Esophagus squamous epithelium (tissue), 4 donors: ENCODE results near the gene SPATA19.

Experiments used
- POLR2A ChIP-seq, 4 donors: fragments of 450-650 bp; IDR thresholded peaks; one replicate each; pipeline ENCODE4 v1.6.1; 2017; ENCODE audit warnings: antibody characterized with exemption in 4 of 4, mild to moderate bottlenecking in 4 of 4, moderate library complexity in 3 of 4
- TF ChIP-seq, protein P1 (sequence below), 6 experiments: fragments of 450-650 bp in 4 of 6; fragments of 200-600 bp in 2 of 6; sonication (generic) in 2 of 6; IDR thresholded peaks; one replicate each; pipeline ENCODE4 v1.5.1; 2016 to 2019; ENCODE audit warnings: antibody characterized with exemption in 6 of 6, mild to moderate bottlenecking in 4 of 6, moderate library complexity in 4 of 6

DNA sequence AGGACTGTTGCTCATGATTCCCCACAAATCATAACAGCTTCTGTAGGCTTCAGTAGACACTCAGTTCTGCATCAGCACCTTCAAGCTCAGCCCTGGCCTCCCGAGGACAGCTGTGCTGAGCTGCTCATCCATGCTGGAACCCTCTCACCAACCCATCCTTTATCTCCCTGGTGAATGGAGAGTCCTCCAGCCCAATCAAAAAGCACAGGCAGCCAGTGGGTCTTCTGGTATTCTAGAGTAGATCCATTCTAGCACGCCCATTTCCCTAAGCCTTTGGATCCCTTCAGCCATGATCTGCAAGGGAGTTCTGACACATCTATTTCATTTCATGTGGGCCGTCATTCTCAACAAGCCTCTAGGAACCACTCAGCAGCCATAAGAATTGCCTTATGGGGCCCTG lies 44.6 kb upstream of the SPATA19 start:
- TF ChIP-seq POLR2A (IDR thresholded peaks at IDR 0.05): no peak
- TF ChIP-seq, protein P1, sequence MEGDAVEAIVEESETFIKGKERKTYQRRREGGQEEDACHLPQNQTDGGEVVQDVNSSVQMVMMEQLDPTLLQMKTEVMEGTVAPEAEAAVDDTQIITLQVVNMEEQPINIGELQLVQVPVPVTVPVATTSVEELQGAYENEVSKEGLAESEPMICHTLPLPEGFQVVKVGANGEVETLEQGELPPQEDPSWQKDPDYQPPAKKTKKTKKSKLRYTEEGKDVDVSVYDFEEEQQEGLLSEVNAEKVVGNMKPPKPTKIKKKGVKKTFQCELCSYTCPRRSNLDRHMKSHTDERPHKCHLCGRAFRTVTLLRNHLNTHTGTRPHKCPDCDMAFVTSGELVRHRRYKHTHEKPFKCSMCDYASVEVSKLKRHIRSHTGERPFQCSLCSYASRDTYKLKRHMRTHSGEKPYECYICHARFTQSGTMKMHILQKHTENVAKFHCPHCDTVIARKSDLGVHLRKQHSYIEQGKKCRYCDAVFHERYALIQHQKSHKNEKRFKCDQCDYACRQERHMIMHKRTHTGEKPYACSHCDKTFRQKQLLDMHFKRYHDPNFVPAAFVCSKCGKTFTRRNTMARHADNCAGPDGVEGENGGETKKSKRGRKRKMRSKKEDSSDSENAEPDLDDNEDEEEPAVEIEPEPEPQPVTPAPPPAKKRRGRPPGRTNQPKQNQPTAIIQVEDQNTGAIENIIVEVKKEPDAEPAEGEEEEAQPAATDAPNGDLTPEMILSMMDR (IDR thresholded peaks at IDR 0.05): no peak
